GM12878 (cell line): ENCODE data around the gene SUN5.

Experiments
- EZH2 ChIP-seq: IDR thresholded peaks from 2 replicates; pipeline ENCODE4 v1.6.1; 2012; ENCODE audit warnings: low read depth, mild to moderate bottlenecking, control low read depth, inconsistent platforms, low read length, borderline replicate concordance; ENCODE audit not compliant: control insufficient read depth
- TF ChIP-seq, protein P1 (sequence below): IDR thresholded peaks from 2 replicates; pipeline ENCODE4 v1.6.1; 2012; ENCODE audit warnings: low read depth, low read length, improper control_type of control experiment

DNA sequence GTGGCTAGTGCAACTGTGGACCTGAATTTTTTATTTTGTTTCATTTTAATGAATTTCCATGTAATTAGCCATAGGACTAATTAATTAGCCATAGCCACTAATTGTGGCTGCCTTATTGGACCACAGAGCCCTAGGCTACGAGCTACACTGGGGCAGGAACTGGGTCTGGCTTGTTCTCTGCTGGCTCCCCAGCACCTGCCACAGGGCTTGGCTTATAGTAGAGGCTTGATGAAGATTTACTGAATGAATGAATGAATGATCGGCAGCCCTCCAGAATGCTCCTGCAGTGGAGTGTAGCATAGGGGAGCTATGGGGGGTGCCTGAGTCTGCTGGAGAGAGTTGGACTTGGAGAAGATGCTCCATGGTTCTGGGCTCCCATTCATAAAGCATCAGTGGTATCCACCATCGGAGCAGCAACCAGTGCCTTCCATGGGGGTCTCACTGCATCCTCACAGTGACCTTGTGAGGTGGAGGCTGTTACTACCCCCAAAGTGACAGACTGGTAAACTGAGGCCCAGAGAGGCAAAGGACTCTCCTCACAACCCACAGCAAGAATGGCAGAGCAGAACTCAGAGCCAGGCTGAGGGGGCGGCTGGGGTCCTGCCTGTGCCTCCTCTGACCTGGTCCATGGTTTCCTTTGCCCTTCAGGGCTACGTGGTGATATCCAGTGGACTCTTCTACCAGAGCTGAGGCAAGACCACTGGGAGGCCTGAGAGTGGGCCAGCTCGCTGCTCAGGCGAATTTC lies 18.6 kb upstream of the SUN5 start:
- TF ChIP-seq, protein P1, sequence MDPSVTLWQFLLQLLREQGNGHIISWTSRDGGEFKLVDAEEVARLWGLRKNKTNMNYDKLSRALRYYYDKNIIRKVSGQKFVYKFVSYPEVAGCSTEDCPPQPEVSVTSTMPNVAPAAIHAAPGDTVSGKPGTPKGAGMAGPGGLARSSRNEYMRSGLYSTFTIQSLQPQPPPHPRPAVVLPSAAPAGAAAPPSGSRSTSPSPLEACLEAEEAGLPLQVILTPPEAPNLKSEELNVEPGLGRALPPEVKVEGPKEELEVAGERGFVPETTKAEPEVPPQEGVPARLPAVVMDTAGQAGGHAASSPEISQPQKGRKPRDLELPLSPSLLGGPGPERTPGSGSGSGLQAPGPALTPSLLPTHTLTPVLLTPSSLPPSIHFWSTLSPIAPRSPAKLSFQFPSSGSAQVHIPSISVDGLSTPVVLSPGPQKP = no peak
- TF ChIP-seq EZH2 = no peak
